C1 segment of cervical spinal cord (tissue), 14 donors: ENCODE results near the gene TTC9C.
"Not testable (repeated sequence)": the region's sequence is repeated elsewhere in the genome, so short reads cannot be mapped to it uniquely, and the experiment has no call there.

Experiments used
- DNase-seq, 14 donors: peaks; one replicate each; lab custom pipeline; 2025; lab: John Stamatoyannopoulos, UW

The TTC9C gene

GRCh38 chr11:62749931-62750330, 21.6 kb downstream of the TTC9C start:
- not testable (repeated sequence) for DNase-seq

GRCh38 chr11:62752177-62752785, 24.0 kb downstream of the TTC9C start:
- no peak for DNase-seq

DNA sequence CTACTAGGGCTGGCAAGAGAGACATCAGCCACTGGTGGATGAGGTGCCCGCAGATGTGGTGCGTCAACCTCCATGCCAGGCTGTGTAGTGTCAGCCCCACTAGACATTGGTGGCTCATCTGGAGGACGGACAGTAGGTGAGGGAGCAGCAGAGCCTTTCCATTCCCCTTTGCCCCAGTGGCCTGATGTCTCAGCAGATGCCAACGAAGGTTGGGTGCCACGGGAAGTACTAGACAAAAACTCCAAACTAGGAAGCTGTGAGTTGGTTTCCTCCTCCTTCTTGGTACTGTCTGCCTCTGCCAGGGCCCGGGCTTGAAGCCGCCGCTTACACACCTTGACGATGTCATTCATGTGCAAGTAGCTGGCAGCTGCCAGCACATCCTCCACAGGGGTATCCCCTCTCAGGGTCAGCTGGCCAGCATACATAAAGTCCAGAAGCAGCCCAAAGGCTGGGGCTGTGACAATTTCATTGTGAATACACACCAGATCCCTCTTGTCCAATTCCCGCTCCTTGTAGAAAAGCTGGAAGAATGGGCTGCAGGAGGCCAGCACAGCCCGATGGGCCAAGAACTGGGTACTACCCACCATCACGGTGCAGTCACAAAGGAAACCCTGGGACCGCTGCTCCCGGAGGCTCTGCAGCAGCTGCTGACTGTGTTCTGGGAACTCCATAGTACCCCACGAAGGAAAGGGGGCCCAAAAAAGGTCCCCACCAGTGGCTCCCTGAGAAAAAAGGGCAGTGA, 24.9 kb downstream of the TTC9C start:
- DNase-seq, result peak in 1 of 14 donors; percentile 35

DNA sequence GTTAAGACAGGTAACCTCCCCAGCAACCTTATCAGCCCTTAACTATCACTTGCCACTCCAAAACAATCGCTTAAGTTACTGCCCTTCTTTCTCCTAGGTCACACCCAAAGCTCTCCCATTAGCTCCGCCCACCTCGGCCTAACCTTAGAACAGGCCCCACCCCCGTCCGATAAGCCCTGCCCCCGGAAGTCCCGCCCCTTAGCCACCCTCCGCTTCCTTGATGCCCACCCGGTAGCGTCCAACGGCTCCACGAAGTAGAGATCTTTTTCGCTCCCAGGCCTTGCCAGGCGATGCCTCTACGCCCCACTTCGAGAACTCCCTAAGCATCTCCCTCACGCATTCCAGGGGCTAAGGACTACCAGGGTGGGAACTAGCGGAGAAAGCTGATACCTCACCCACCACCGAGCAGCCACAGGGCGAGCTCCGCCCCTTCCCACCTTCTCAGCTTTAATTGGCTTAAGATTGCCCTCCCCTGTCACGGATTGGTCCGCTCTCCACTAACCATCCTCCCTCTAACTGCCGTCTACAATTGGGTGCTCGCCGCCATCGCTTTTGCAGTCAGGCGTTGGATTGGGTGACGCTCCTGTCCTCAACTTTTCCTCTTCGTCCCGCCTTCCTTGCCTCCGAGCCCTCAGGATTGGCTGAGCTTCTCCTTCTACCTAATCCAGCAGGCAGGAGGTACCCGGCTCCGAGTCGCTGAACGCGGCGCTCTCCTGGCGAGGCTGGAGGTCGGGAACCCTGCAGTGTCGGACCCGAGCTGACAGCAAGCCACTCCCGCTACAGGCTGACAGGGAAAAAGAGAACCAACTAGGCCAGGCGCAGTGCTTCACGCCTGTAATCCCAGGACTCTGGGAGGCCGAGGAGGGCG, 25.7 kb downstream of the TTC9C start, which contains the start of gene ZBTB3:
Gene ZBTB3, minus strand, starts transcription at position 425 of the 868 bp plus-strand sequence. CDS start 496 bp downstream, outside the sequence.
- peak; percentile 92 to 100 (median 98) for DNase-seq

DNA sequence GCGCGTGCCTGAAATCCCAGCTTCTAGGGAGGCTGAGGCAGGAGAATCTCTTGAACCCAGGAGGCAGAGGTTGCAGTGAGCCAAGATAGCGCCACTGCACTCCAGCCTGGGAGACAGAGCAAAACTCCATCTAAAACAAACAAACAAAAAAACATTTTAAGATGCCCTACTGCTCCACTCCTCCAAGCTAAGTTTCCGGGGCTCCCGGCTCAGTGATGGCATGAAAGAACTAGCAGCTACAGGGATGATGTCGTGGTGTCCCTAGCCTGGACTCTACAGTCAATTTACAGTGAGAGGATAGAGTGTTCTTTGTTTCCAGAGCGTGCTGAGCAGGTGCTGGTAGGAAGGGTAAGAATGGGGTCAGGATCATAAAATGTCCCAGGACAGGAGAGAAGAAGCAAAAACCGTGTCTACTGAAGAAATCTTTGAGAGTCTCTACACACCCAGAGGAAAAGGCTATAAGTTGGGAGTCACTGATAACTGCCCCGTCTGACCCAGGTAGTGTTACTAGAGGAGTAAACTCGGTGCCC, 26.9 kb downstream of the TTC9C start:
- DNase-seq, result peak in 2 of 14 donors; percentile 8 to 11

DNA sequence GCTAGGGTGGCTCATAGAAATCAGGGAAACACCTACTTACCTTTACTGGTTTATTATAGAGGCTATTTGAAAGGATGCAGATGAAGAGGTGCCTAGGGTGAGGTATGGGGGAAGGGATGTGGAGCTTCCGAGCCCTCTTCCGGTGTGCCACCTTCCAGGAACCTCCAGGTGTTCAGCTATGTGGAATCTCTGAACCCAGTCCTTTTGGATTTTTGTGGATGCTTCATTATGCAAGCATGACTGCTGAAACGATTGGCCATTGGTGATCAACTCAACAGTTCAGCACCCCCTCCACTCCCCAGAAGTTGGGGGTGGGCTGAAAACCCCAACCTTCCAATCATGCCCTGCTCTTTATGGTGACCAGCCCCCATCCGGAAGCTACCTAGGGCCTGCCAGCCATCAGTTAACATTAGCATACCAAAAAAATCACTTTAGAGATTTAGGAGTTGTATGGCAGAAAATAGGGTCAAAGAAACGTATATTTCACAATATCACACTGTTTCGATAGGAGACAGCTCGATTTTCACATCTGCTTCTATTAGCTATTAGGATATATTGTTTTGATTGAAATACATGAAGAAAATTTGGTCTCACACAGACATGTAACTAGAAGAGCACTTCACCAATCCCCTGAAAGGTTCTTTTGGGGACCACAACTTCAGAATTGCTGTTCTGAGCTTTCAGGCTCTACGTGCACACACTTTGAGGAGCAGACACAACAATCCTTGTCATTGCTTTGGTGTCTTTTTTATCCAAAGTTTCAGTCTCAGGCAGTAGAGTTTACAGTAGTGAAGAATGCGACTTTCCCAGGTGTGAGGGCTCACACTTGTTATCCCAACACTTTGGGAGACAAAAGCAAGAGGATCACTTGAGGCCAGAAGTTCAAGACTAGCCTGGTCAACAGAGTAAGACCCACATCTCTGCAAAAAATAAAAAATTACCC, 29.8 kb downstream of the TTC9C start:
- DNase-seq, result no peak

DNA sequence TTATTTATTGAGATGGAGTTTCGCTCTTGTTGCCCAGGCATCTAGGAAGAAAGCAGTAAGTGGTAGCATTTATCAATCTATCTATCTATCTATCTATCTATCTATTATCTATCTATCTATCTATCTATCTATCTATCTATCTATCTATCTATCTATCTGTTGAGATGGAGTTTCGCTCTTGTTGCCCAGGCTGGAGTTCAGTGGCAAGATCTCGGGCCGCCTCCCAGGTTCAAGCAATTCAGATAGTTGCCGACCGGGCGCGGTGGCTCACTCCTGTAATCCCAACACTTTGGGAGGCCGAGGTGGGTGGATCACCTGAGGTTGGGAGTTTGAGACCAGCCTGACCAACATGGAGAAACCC, 32.6 kb downstream of the TTC9C start:
- not testable (repeated sequence) for DNase-seq

DNA sequence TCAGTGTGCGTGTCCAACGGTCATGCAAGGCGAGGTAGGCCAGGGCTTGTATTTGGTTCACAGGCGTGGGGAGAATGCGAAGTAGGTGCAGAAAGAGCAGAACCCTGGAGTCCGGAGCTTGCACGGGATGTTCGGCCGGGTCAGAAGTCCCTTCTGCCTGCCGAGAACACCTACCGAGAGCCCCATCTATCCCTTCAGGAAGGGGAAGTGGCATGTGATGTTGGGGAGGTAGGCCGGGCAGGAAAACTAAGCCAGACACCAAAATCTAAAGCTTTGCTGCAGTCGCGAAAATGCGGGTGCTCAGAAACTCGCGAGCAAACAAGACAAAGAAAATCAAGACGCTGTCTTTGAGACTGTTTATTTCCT, 42.5 kb downstream of the TTC9C start:
- DNase-seq, result peak in 12 of 14 donors; percentile 17 to 89 (median 70)

DNA sequence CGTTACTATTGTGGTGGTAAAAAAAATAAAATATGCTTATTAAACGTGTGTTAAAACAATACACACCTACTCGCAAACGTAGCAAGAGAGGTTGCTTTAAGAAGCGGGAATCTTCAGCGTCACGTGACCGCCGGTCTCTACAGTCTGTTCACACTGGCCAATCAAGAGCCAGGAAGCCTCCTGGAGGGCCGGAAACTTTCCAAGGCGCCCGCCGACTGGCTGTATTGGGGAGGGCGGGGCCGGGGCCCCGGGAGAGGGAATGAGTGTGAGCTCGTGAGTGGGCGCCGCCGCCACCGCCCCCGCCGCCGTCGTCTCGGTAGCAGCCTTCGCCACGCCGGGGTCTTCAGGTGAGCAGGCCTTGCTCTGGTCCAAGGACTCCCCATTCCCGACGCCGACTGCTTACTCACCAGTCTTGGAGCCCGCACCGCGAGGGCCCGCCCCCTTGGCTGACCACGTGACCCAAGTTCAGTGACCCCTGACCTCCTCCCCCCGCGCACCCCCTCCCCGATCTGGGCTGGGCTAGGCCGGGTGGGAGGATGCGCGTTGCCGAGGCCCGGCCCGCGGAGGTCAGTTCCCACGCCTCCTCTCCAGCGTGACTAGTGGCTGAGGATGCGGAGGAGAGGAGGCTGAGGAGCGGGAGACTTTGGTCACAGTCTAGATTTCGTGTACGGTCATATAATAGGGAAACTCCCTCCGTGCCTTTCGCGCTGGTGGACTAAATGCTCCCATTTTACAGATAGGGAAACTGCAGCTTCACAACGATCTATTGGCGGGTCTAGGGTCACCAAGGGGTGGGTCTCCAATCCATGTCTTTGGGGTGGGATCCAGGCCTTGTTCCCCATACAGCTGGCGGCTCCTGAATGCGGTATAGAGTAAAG, 43.1 kb downstream of the TTC9C start, which contains the start of gene TAF6L:
Gene TAF6L, plus strand, starts transcription at position 253 of the 878 bp plus-strand sequence. CDS start 4,388 bp downstream, outside the sequence.
- DNase-seq, result peak; percentile 93 to 100 (median 99)

DNA sequence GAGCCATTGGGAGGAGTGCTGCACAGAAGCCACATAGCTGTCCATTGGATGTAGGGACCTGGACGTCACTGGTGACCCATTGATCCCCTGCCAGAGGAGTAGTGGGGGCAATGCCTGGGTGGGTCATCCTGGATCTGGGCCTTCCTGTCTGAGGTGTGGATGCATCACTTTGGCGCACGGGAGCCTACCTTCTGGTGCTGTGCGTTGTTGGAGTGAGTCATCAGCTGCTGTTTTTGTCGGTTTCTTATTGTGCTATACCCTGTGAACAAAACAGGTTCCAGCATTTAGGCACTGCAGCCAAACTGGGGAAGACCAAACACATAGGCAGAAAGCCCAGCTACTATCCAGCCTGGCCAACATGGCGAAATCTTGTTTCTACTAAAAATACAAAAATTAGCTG, 46.1 kb downstream of the TTC9C start:
- DNase-seq, result no peak

- DNase-seq, result no peak
These were observed 47.4 kb downstream of the TTC9C start for GRCh38 chr11:62775646-62776045.

DNA sequence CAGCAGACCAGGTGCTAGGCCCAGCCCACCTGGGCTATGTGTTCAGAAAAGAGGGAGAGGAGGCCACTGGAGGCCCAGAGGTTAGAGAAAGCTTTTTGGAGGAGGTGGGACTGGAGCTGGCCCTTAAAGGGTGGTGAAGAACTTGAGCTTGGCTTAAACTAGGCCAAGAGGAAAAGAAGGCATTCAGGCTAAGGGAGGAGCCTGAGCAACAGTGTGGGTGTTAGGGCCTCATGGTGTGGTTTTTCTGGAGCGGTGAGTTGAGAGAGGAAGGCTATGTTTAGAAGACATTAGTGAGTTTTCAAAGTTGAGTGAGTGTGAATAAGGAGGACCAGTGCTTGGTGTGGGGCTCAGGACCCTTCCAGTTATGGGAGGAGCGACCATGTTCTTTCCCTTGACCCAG, 49.1 kb downstream of the TTC9C start:
- DNase-seq, result no peak

DNA sequence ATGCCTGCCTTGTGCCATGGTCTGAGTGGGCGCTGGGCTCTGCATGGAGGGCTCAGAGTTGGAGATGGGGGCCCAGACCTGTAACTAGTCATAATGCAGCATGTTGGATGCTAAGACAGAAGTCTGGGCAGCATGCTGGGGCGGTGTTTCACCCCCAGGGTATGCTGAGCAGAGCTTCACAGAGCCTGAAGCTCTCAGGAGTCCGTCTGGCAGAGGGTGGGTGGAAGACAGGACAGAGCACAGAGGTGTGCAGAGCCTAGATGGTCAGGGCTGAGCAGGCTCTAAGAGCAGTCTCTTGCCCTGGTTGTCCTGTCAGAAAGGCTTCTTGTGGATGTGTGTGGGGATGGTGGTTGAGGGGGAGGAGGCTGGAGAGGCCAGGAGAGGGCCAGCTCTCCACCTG, 50.2 kb downstream of the TTC9C start:
- no peak for DNase-seq

- no peak for DNase-seq
These were observed 54.5 kb downstream of the TTC9C start for GRCh38 chr11:62782753-62783152.

DNA sequence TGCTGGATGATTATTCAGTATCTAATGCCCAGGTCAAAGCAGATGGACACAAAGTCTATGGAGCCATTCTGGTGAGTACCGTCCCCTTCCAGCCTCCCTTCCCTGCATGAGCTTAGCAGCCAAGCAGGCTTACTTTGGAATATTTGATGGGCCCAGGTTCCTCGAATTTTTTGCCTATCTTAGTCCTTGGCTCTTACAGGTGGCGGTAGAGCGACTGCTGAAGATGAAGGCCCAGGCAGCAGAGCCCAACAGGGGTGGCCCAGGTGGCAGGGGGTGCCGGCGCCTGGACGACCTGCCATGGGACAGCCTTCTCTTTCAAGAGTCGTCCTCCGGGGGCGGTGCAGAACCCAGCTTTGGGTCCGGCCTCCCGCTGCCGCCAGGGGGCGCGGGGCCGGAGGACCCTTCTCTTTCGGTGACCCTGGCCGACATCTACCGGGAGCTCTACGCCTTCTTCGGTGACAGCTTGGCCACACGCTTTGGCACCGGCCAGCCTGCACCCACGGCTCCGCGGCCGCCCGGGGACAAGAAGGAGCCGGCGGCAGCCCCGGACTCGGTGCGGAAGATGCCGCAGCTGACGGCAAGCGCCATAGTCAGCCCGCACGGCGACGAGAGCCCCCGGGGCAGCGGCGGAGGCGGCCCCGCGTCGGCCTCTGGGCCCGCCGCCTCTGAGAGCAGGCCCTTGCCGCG, 58.2 kb downstream of the TTC9C start:
- DNase-seq, result peak; percentile 20 to 83 (median 66)

DNA sequence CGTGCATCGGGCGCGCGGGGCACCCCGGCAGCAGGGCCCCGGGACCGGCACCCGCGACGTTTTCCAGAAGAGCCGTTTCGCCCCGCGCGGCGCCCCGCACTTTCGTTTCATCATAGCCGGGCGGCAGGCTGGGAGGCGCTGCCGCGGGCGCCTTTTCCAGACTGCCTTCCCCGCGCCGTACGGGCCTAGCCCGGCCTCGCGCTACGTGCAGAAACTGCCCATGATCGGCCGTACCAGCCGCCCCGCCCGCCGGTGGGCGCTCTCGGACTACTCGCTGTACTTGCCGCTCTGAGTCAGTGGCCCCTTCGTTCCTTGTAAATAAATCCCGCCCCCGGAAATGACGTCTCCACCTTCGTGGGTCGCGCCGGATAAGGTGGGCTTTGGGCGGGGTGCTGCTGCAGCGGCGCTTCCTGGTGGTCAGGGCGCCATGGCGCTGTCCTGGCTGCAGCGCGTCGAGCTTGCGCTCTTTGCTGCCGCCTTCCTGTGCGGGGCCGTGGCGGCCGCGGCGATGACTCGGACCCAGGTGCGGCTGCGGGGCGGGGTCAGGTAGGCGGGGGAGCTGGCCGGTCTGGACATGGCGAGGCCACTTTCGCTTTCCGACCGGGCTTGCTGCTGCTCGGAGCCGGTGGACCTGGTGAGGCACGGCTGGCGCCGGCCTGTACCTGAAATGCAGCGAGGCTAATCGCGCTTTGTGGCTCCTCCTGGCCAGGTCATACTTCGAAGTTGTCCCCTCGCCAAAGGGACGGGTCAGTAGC, 58.9 kb downstream of the TTC9C start, which contains the start of gene TMEM179B:
Gene TMEM179B, plus strand, starts transcription at position 398 of the 755 bp plus-strand sequence. Its CDS starts 30 bp downstream, at position 428.
- DNase-seq, result peak; percentile 65 to 95 (median 92)
